CD8-positive, alpha-beta memory T cell (primary cell): ENCODE measurements around the gene OR10A7. TPM values are rescaled to one million over a fixed set of nuclear protein-coding genes. Genes with fewer than 3 reads are reported as not detected.

Experiments used
- CTCF ChIA-PET: fragments of 350-600 bp; sonication (Branson Sonifier 250); formaldehyde crosslinking; loops from one replicate; lab custom pipeline; 2021; ENCODE audit warnings: antibody characterized with exemption; lab: Charles Lee
- POLR2A ChIA-PET: fragments of 350-600 bp; sonication (Branson Sonifier 250); formaldehyde crosslinking; loops from one replicate; lab custom pipeline; 2021; ENCODE audit warnings: antibody characterized with exemption; lab: Charles Lee
- DNase-seq, 5 donors: peaks; one replicate each; pipeline versions ENCODE4 v3.0.0 to v3.0.0-alpha.2; 2020 to 2022; ENCODE audit warnings: mixed read lengths in 1 of 5
- H3K27ac ChIP-seq: one replicate; pipeline ENCODE4 v1.7.0; 2013; ENCODE audit warnings: low read depth, mild to moderate bottlenecking, low read length, moderate library complexity
- H3K27me3 ChIP-seq: 2 replicates; pipeline ENCODE4 v1.7.0; 2013; ENCODE audit warnings: low read length, mild to moderate bottlenecking; ENCODE audit not compliant: insufficient read depth, poor library complexity, severe bottlenecking
- H3K36me3 ChIP-seq: 2 replicates; pipeline ENCODE4 v1.7.0; 2013; ENCODE audit warnings: mild to moderate bottlenecking, low read length, moderate library complexity; ENCODE audit not compliant: insufficient read depth
- H3K4me1 ChIP-seq: 2 replicates; pipeline ENCODE4 v1.7.0; 2013; ENCODE audit warnings: mild to moderate bottlenecking, low read length, moderate library complexity; ENCODE audit not compliant: insufficient read depth
- H3K4me3 ChIP-seq: 2 replicates; pipeline ENCODE4 v1.7.0; 2013; ENCODE audit warnings: mild to moderate bottlenecking, low read length
- H3K9me3 ChIP-seq: 2 replicates; pipeline ENCODE4 v1.7.0; 2013; ENCODE audit warnings: mild to moderate bottlenecking, low read length
- H3K27ac Mint-ChIP-seq, 8 donors: one replicate each; pipeline ENCODE4 v1.8.0; 2020 to 2021; ENCODE audit warnings: mixed read lengths in 8 of 8, mild to moderate bottlenecking in 6 of 8, inconsistent platforms in 3 of 8, moderate library complexity in 3 of 8
- H3K27me3 Mint-ChIP-seq, 2 donors: one replicate each; pipeline ENCODE4 v1.8.0; 2020 to 2021; ENCODE audit warnings: mixed read lengths in 2 of 2, mild to moderate bottlenecking in 1 of 2, moderate library complexity in 1 of 2
- H3K36me3 Mint-ChIP-seq, 3 donors: one replicate each; pipeline ENCODE4 v1.8.0; 2020 to 2021; ENCODE audit warnings: mixed read lengths in 3 of 3, inconsistent platforms in 1 of 3, mild to moderate bottlenecking in 1 of 3
- H3K4me1 Mint-ChIP-seq, 3 donors: one replicate each; pipeline ENCODE4 v1.8.0; 2020 to 2021; ENCODE audit warnings: mixed read lengths in 3 of 3, inconsistent platforms in 1 of 3, mild to moderate bottlenecking in 1 of 3
- H3K4me3 Mint-ChIP-seq, 7 donors: one replicate each; pipeline ENCODE4 v1.8.0; 2020 to 2021; ENCODE audit warnings: mixed read lengths in 7 of 7, mild to moderate bottlenecking in 6 of 7, moderate library complexity in 4 of 7, inconsistent platforms in 2 of 7
- H3K9me3 Mint-ChIP-seq, 5 donors: one replicate each; pipeline ENCODE4 v1.8.0; 2020 to 2022; ENCODE audit warnings: mixed read lengths in 5 of 5, mild to moderate bottlenecking in 3 of 5, moderate library complexity in 2 of 5, inconsistent platforms in 1 of 5
- polyA plus RNA-seq: library from polyadenylated mRNA; unstranded; fragments of 300-500 nt; fragmentation: Illumina TruSeq; gene quantifications from one replicate; pipeline ENCODE4 v1.2.3, GENCODE V29; 2021
- total RNA-seq, 2 experiments: library from RNA; stranded (reverse); gene quantifications; one replicate each; pipeline ENCODE4 v1.2.3, GENCODE V29; 2021

Gene OR10A7
- total and polyA plus RNA-seq, 3 experiments from 2014 or later: not detected

DNA sequence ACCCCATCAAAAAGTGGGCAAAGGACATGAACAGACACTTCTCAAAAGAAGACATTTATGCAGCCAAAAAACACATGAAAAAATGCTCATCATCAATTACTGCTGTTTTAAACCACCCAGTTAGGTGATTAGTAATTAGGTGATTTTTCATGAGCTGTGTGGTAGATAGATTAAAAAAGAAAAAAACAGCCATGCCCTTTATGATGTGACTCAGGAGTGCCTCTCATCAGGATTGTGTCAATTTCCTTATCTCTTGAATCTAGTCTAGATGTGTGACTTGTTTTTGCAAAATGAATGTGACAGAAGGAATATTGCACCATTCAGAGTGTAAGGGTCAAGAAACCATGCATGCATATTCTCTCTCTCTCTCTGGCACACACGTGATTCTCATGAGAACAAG, 5.7 kb downstream of the OR10A7 start:
- H3K9me3 Mint-ChIP-seq: peaks cover 0 to 3% (median 0%) of the 10 kb centered on the region in 5 donors
- peaks cover 4% of the 10 kb centered on the region for H3K27me3 ChIP-seq
- CTCF ChIA-PET: no interaction called here
- no peaks in the 10 kb centered on the region for H3K4me1 ChIP-seq
- H3K4me1 Mint-ChIP-seq: no peaks in the 10 kb centered on the region
- no peak overlapping the region for H3K4me3 ChIP-seq
- H3K27ac Mint-ChIP-seq: no peak overlapping the region
- H3K4me3 Mint-ChIP-seq: no peak overlapping the region
- POLR2A ChIA-PET: no interaction called here
- H3K36me3 ChIP-seq: no peaks in the 10 kb centered on the region
- H3K36me3 Mint-ChIP-seq: no peaks in the 10 kb centered on the region
- H3K9me3 ChIP-seq: no peaks in the 10 kb centered on the region
- H3K27me3 Mint-ChIP-seq: peaks cover 4 to 41% of the 10 kb centered on the region in 2 donors
- no peak overlapping the region for H3K27ac ChIP-seq
- no peak for DNase-seq

DNA sequence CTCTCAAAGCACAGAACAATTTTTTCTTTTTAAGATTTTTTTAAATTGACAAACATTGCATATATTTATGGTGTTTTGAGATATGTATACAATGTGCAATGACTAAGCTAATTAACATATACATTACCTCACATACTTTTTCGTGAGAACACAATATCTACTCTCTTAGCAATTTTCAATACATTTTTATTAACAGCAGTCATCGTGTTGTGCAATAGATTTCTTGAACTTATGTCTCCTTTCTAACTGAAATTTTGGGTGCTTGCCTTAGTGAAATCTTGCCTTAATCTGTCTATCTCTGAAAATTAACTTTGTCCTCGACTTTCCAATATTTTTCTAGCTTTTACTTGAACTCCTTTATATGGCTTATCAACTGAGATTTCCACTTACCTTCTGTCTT, 6.8 kb downstream of the OR10A7 start:
- Mint-ChIP-seq H3K4me3 (no peak overlapping the region), H3K27ac (no peak overlapping the region), H3K4me1 (no peaks in the 10 kb centered on the region), H3K36me3 (no peaks in the 10 kb centered on the region), H3K27me3 (peaks cover 4 to 42% of the 10 kb centered on the region in 2 donors), H3K9me3 (peaks cover 0 to 3% (median 0%) of the 10 kb centered on the region in 5 donors)
- H3K27ac ChIP-seq: no peak overlapping the region
- no peak overlapping the region for H3K4me3 ChIP-seq
- H3K9me3 ChIP-seq: no peaks in the 10 kb centered on the region
- DNase-seq: no peak
- CTCF ChIA-PET: no interaction called here
- no peaks in the 10 kb centered on the region for H3K36me3 ChIP-seq
- no peaks in the 10 kb centered on the region for H3K4me1 ChIP-seq
- H3K27me3 ChIP-seq: peaks cover 4% of the 10 kb centered on the region
- POLR2A ChIA-PET: no interaction called here

DNA sequence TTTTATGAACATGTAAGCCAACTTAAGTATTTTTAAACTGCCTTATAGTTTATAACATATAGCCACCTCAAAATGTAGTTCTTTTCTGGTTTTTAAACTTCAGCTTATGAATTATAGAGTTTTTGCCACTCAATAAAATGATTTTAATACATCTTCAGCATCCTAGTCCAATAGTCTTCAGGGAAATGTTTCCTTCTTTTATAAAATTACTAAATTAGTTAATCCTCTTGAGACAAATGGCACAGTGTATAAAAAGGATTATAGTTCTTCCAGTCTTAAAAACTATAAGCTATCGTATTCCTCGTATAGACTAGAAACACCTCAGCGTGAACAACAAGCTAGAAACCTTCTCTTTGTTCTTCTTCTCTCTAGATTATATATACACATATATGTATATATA, 23.5 kb downstream of the OR10A7 start, which contains the start of gene OR6C74:
Gene OR6C74, plus strand, starts transcription at position 301 of the 400 bp plus-strand sequence. CDS start 2,679 bp downstream, outside the sequence.
- DNase-seq: no peak
- H3K4me1 ChIP-seq: no peaks in the 10 kb centered on the region
- no peaks in the 10 kb centered on the region for H3K36me3 Mint-ChIP-seq
- H3K9me3 ChIP-seq: no peaks in the 10 kb centered on the region
- H3K4me3 ChIP-seq: no peak within 1 kb of the TSS
- no peak within 1 kb of the TSS for H3K27ac ChIP-seq
- ChIA-PET POLR2A (no interaction called here), CTCF (no interaction called here)
- H3K36me3 ChIP-seq: no peaks in the 10 kb centered on the region
- no peak within 1 kb of the TSS for H3K27ac Mint-ChIP-seq
- H3K27me3 ChIP-seq: no peaks in the 10 kb centered on the region
- H3K4me3 Mint-ChIP-seq: no peak within 1 kb of the TSS
- no peaks in the 10 kb centered on the region for H3K4me1 Mint-ChIP-seq
- H3K27me3 Mint-ChIP-seq: peaks cover 9 to 21% of the 10 kb centered on the region in 2 donors
- H3K9me3 Mint-ChIP-seq: no peaks in the 10 kb centered on the region

DNA sequence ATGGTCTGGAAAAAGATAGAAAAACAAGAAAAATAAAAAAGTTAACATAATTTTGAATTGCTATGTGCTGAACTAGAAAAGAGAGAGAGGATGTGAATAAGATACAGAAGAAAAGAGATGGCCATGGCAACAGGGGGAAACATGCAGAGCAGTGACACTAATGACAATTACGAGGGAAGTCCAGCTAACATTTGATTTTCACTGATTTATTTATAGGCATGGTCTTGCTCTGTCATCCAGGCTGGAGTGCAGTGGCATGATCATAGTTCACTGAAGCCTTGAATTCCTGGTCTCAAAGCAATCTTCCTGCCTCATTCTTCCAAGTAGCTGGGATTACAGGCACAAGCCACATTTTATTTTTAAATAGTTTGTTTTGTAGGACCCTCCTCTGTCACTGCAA, 25.3 kb downstream of the OR10A7 start:
- no peaks in the 10 kb centered on the region for H3K4me1 ChIP-seq
- POLR2A ChIA-PET: no interaction called here
- DNase-seq: no peak
- CTCF ChIA-PET: no interaction called here
- no peaks in the 10 kb centered on the region for H3K4me1 Mint-ChIP-seq
- H3K9me3 ChIP-seq: no peaks in the 10 kb centered on the region
- H3K4me3 Mint-ChIP-seq: no peak overlapping the region
- no peaks in the 10 kb centered on the region for H3K9me3 Mint-ChIP-seq
- no peak overlapping the region for H3K4me3 ChIP-seq
- H3K27ac Mint-ChIP-seq: no peak overlapping the region
- H3K27ac ChIP-seq: no peak overlapping the region
- no peaks in the 10 kb centered on the region for H3K27me3 ChIP-seq
- peaks cover 7 to 26% of the 10 kb centered on the region in 2 donors for H3K27me3 Mint-ChIP-seq
- no peaks in the 10 kb centered on the region for H3K36me3 Mint-ChIP-seq
- H3K36me3 ChIP-seq: no peaks in the 10 kb centered on the region

DNA sequence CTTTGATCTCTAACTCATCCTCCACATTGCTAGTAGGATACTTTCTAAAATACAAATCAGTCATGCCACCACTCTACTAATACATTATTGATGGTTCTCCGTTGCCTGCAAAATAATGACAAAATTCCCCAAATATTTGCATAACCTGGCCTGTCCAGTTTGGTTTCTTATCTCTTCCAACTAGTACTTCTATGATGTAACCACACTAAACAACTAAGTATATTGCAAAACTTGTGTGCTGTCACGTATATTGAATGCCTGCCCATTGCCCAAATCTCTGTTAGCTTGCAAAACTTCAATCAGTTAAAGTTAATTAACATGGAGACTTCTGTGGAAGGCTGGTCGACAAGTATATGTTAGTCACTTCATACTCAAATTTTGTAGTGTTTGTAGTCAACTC, 30.1 kb downstream of the OR10A7 start:
- H3K36me3 Mint-ChIP-seq: no peaks in the 10 kb centered on the region
- Histone ChIP-seq H3K36me3 (no peaks in the 10 kb centered on the region), H3K4me3 (no peak overlapping the region), H3K4me1 (no peaks in the 10 kb centered on the region), H3K27ac (no peak overlapping the region), H3K9me3 (no peaks in the 10 kb centered on the region), H3K27me3 (no peaks in the 10 kb centered on the region)
- CTCF ChIA-PET: no interaction called here
- DNase-seq: no peak
- no peaks in the 10 kb centered on the region for H3K4me1 Mint-ChIP-seq
- H3K27ac Mint-ChIP-seq: no peak overlapping the region
- H3K9me3 Mint-ChIP-seq: no peaks in the 10 kb centered on the region
- H3K27me3 Mint-ChIP-seq: peaks cover 1 to 29% of the 10 kb centered on the region in 2 donors
- H3K4me3 Mint-ChIP-seq: no peak overlapping the region
- POLR2A ChIA-PET: no interaction called here

DNA sequence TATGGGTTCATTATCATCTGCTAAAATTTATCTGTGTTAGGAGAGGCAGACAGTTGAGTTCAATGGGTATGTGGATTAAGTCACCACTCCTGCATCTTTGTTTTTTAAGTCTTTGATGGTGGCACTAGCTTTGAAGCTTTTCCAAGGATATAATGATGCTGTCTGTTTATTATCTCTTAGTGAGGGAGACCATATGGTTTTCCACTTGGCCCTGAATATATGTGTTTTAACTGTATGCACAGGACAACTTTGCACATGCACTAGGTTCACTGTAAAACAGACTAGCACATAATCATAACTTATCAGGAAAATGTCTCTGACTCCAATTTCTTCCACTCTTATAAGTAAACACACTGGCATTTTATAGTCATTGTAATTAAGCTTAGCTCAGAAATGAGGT, 32.5 kb downstream of the OR10A7 start:
- no peaks in the 10 kb centered on the region for H3K4me1 ChIP-seq
- H3K27ac Mint-ChIP-seq: no peak overlapping the region
- no peaks in the 10 kb centered on the region for H3K36me3 Mint-ChIP-seq
- ChIA-PET POLR2A (no interaction called here), CTCF (no interaction called here)
- no peaks in the 10 kb centered on the region for H3K36me3 ChIP-seq
- H3K4me1 Mint-ChIP-seq: no peaks in the 10 kb centered on the region
- no peaks in the 10 kb centered on the region for H3K9me3 ChIP-seq
- H3K27me3 Mint-ChIP-seq: peaks cover 3 to 22% of the 10 kb centered on the region in 2 donors
- no peak for DNase-seq
- H3K9me3 Mint-ChIP-seq: no peaks in the 10 kb centered on the region
- H3K4me3 ChIP-seq: no peak overlapping the region
- no peaks in the 10 kb centered on the region for H3K27me3 ChIP-seq
- no peak overlapping the region for H3K4me3 Mint-ChIP-seq
- no peak overlapping the region for H3K27ac ChIP-seq

DNA sequence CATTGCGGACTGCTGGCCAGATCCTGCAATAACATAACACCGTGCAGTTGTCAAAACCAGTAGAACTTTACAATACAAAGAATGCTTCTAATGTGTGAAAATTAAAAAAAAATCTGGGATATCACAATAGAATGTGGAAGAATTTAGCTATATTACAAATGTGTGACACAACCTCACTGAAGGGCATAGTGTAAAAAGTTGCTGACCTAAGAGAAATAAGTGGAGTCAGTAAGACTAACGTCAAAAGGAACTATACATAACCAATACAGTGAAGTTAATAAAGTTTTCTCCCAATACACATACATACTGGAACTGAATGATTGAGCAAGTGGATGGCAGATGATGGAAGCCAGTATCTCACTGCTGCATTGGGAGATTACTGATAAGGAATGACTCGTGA, 36.0 kb downstream of the OR10A7 start:
- H3K4me1 Mint-ChIP-seq: no peaks in the 10 kb centered on the region
- H3K4me3 ChIP-seq: no peak overlapping the region
- peaks cover 3 to 15% of the 10 kb centered on the region in 2 donors for H3K27me3 Mint-ChIP-seq
- CTCF ChIA-PET: no interaction called here
- POLR2A ChIA-PET: no interaction called here
- H3K27me3 ChIP-seq: no peaks in the 10 kb centered on the region
- no peaks in the 10 kb centered on the region for H3K36me3 Mint-ChIP-seq
- H3K9me3 ChIP-seq: no peaks in the 10 kb centered on the region
- H3K27ac Mint-ChIP-seq: no peak overlapping the region
- no peak overlapping the region for H3K27ac ChIP-seq
- no peaks in the 10 kb centered on the region for H3K4me1 ChIP-seq
- H3K9me3 Mint-ChIP-seq: no peaks in the 10 kb centered on the region
- no peak for DNase-seq
- H3K36me3 ChIP-seq: no peaks in the 10 kb centered on the region
- no peak overlapping the region for H3K4me3 Mint-ChIP-seq

DNA sequence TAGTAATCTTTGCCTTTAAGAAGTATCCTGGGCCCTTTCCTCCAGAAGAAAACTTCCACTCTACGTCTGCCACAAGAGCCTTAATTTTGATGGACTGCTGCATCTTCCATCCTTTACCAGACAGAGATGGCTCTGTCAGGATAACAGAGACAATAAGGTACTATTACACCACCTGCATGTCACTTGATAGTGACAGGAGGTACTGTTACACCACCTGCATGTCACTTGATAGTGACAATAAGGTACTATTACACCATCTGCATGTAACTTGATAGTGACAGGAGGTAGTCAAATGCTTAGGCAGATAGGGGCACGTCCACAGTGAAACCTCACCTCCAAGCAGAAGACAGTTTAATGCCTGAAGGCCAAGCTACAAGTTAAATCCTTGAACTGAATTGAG, 37.5 kb downstream of the OR10A7 start:
- CTCF ChIA-PET: no interaction called here
- POLR2A ChIA-PET: no interaction called here
- no peaks in the 10 kb centered on the region for H3K36me3 Mint-ChIP-seq

More for the DNA sequence above, 37.5 kb downstream of the OR10A7 start:
- Mint-ChIP-seq H3K27ac (no peak overlapping the region), H3K4me1 (no peaks in the 10 kb centered on the region), H3K27me3 (peaks cover 3 to 20% of the 10 kb centered on the region in 2 donors), H3K9me3 (no peaks in the 10 kb centered on the region), H3K4me3 (no peak overlapping the region)
- H3K36me3 ChIP-seq: no peaks in the 10 kb centered on the region
- H3K27ac ChIP-seq: no peak overlapping the region
- no peak overlapping the region for H3K4me3 ChIP-seq
- H3K27me3 ChIP-seq: no peaks in the 10 kb centered on the region
- H3K4me1 ChIP-seq: no peaks in the 10 kb centered on the region
- no peak for DNase-seq
- no peaks in the 10 kb centered on the region for H3K9me3 ChIP-seq
